ENCODE data around the gene NBEAL2. TPM values are rescaled to one million over a fixed set of nuclear protein-coding genes. Genes with fewer than 3 reads are reported as not detected.
"Not testable (repeated sequence)": the region's sequence is repeated elsewhere in the genome, so short reads cannot be mapped to it uniquely, and the experiment has no call there.

NBEAL2 gene
- total RNA-seq, 1 donor from 2014 or later, result 202 TPM

GRCh38 chr3:46960081-46960701 lies 19.3 kb upstream of the NBEAL2 start:
- H3K36me3 Mint-ChIP-seq (ENCODE audit: low read depth, unreplicated experiment), result peaks cover 21% of the 10 kb centered on the region
- no peak for TF ChIP-seq CTCF (IDR thresholded peaks at IDR 0.05; ENCODE audit: unreplicated experiment)
- H3K9me3 Mint-ChIP-seq (ENCODE audit: unreplicated experiment), result no peaks in the 10 kb centered on the region
- DNase-seq (ENCODE audit: low spot score), result peak; percentile 26
- H3K27me3 Mint-ChIP-seq (ENCODE audit: unreplicated experiment), result peaks cover 7% of the 10 kb centered on the region
- H3K27ac Mint-ChIP-seq (ENCODE audit: unreplicated experiment), result peak overlapping the region; percentile 98
- peaks cover 29% of the 10 kb centered on the region for H3K4me1 Mint-ChIP-seq (ENCODE audit: unreplicated experiment)
- no peak overlapping the region for H3K4me3 Mint-ChIP-seq (ENCODE audit: unreplicated experiment)

GRCh38 chr3:46960835-46961234 lies 18.6 kb upstream of the NBEAL2 start:
- Mint-ChIP-seq H3K27ac (ENCODE audit: unreplicated experiment) (peak overlapping the region; percentile 98), H3K36me3 (ENCODE audit: low read depth, unreplicated experiment) (peaks cover 26% of the 10 kb centered on the region), H3K9me3 (ENCODE audit: unreplicated experiment) (no peaks in the 10 kb centered on the region), H3K4me3 (ENCODE audit: unreplicated experiment) (peak overlapping the region; percentile 10), H3K27me3 (ENCODE audit: unreplicated experiment) (peaks cover 7% of the 10 kb centered on the region), H3K4me1 (ENCODE audit: unreplicated experiment) (peaks cover 29% of the 10 kb centered on the region)
- no peak for DNase-seq (ENCODE audit: low spot score)
- TF ChIP-seq CTCF (IDR thresholded peaks at IDR 0.05; ENCODE audit: unreplicated experiment), result no peak

GRCh38 chr3:46962427-46962826 lies 17.0 kb upstream of the NBEAL2 start:
- TF ChIP-seq CTCF (IDR thresholded peaks at IDR 0.05; ENCODE audit: unreplicated experiment), result no peak
- no peak for DNase-seq (ENCODE audit: low spot score)
- Mint-ChIP-seq H3K36me3 (ENCODE audit: low read depth, unreplicated experiment) (peaks cover 28% of the 10 kb centered on the region), H3K9me3 (ENCODE audit: unreplicated experiment) (no peaks in the 10 kb centered on the region), H3K4me3 (ENCODE audit: unreplicated experiment) (no peak overlapping the region), H3K4me1 (ENCODE audit: unreplicated experiment) (peaks cover 33% of the 10 kb centered on the region), H3K27me3 (ENCODE audit: unreplicated experiment) (peaks cover 11% of the 10 kb centered on the region), H3K27ac (ENCODE audit: unreplicated experiment) (no peak overlapping the region)

- Mint-ChIP-seq H3K4me1 (ENCODE audit: unreplicated experiment) (peaks cover 35% of the 10 kb centered on the region), H3K36me3 (ENCODE audit: low read depth, unreplicated experiment) (peaks cover 28% of the 10 kb centered on the region), H3K27me3 (ENCODE audit: unreplicated experiment) (peaks cover 11% of the 10 kb centered on the region), H3K9me3 (ENCODE audit: unreplicated experiment) (no peaks in the 10 kb centered on the region), H3K4me3 (ENCODE audit: unreplicated experiment) (no peak overlapping the region), H3K27ac (ENCODE audit: unreplicated experiment) (peak overlapping the region; percentile 20)
- no peak for TF ChIP-seq CTCF (IDR thresholded peaks at IDR 0.05; ENCODE audit: unreplicated experiment)
- no peak for DNase-seq (ENCODE audit: low spot score)
Measured at GRCh38 chr3:46962990-46963389, 16.5 kb upstream of the NBEAL2 start.

- peaks cover 11% of the 10 kb centered on the region for H3K27me3 Mint-ChIP-seq (ENCODE audit: unreplicated experiment)
- H3K4me1 Mint-ChIP-seq (ENCODE audit: unreplicated experiment), result peaks cover 31% of the 10 kb centered on the region
- not testable (repeated sequence) for DNase-seq (ENCODE audit: low spot score)
Measured at GRCh38 chr3:46964038-46964590, 15.4 kb upstream of the NBEAL2 start.

More at GRCh38 chr3:46964038-46964590, 15.4 kb upstream of the NBEAL2 start:
- not testable (repeated sequence) for H3K27ac Mint-ChIP-seq (ENCODE audit: unreplicated experiment); H3K9me3 Mint-ChIP-seq (ENCODE audit: unreplicated experiment); H3K4me3 Mint-ChIP-seq (ENCODE audit: unreplicated experiment)
- peaks cover 28% of the 10 kb centered on the region for H3K36me3 Mint-ChIP-seq (ENCODE audit: low read depth, unreplicated experiment)
